BLaER1 treated with 17β-estradiol and CSF1 and Interleukin-3, amounts not matched to agents 10 nM and 100 nM (cell line): ENCODE measurements around the gene NEAT1.
"Not testable (repeated sequence)": the region's sequence is repeated elsewhere in the genome, so short reads cannot be mapped to it uniquely, and the experiment has no call there.

Experiments
- H3K27ac ChIP-seq, 11 experiments: shearing (Covaris generic); formaldehyde crosslinking; 2 replicates each; pipeline ENCODE4 v1.8.1; 2022
- H3K27me3 ChIP-seq, 11 experiments: shearing (Covaris generic); formaldehyde crosslinking; 2 replicates each; pipeline ENCODE4 v1.8.1; 2022
- H3K36me3 ChIP-seq, 11 experiments: shearing (Covaris generic); formaldehyde crosslinking; 2 replicates each; pipeline ENCODE4 v1.8.1; 2022
- H3K4me1 ChIP-seq, 10 experiments: shearing (Covaris generic); formaldehyde crosslinking; 2 replicates each; pipeline ENCODE4 v1.8.1; 2022
- H3K4me2 ChIP-seq, 11 experiments: shearing (Covaris generic); formaldehyde crosslinking; 2 replicates each; pipeline ENCODE4 v1.8.1; 2022
- H3K4me3 ChIP-seq, 10 experiments: shearing (Covaris generic); formaldehyde crosslinking; 2 replicates each; pipeline ENCODE4 v1.8.1; 2022
- H3K9ac ChIP-seq, 11 experiments: shearing (Covaris generic); formaldehyde crosslinking; 2 replicates each; pipeline ENCODE4 v1.8.1; 2022
- H3K9me3 ChIP-seq, 11 experiments: shearing (Covaris generic); formaldehyde crosslinking; replicated peaks in 1 of 11; 2 replicates each; pipeline ENCODE4 v1.8.1; 2022
- H4K20me1 ChIP-seq, 11 experiments: shearing (Covaris generic); formaldehyde crosslinking; 2 replicates each; pipeline ENCODE4 v1.8.1; 2022
- Cebpa-rat ChIP-seq, 11 experiments: shearing (Covaris generic); IDR thresholded peaks; 2 replicates each; pipeline ENCODE4 v1.8.1; 2022

Gene NEAT1

DNA sequence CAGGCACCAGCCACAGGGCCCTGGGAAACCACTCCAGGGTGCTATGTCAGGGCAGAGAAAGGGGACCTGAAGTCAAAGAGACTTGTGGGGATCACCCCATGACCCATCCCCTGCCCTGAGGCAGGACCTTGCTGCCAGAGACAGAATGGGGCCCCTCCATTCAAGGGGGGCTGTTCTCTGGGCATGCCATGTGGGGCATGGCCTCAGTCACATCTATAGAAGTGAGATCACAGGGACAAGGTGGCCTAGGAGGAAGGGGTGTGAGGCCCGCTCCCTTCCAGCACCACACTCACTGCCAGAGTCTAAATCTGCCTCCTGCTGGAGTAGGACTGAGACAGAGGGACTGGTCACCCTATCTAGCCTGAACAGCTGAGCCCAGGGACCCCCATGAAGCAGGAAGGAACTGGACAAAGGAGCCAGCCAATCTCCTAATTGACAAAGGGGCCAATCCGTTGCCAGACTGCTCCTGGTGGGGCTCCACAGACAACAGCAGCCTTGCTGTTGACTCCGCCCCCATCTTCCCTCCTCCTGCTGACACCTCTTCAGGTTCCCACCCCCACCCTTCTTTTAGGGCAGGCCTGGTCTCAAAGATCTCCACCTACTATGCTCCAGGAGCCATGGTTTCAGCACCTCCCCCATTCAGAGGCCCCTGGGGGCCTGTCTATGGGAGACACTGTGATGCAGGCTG is 26.0 kb downstream of the NEAT1 start:
- H3K4me1 ChIP-seq = peaks cover 16 to 65% (median 56%) of the 10 kb centered on the region in 10 experiments
- peak overlapping the region in 8 of 11 experiments; percentile 52 to 77 (median 66); a peak in 16 of 22 replicates for H3K4me2 ChIP-seq
- H3K9ac ChIP-seq = peak overlapping the region in 3 of 11 experiments; percentile 18 to 43 (median 23); a peak in 1 of 22 replicates
- H3K4me3 ChIP-seq = no peak overlapping the region
- TF ChIP-seq Cebpa-rat (IDR thresholded peaks at IDR 0.05) = no peak
- peaks cover 13 to 58% (median 31%) of the 10 kb centered on the region in 11 experiments; a peak in 17 of 22 replicates for H4K20me1 ChIP-seq
- peaks cover 0 to 15% (median 0%) of the 10 kb centered on the region in 11 experiments; a peak in 5 of 22 replicates for H3K9me3 ChIP-seq
- peaks cover 0 to 23% (median 0%) of the 10 kb centered on the region in 11 experiments; a peak in 5 of 22 replicates for H3K36me3 ChIP-seq
- H3K27me3 ChIP-seq = no peaks in the 10 kb centered on the region
- H3K27ac ChIP-seq = peak overlapping the region in 4 of 11 experiments; percentile 14 to 42 (median 22); a peak in 7 of 22 replicates

DNA sequence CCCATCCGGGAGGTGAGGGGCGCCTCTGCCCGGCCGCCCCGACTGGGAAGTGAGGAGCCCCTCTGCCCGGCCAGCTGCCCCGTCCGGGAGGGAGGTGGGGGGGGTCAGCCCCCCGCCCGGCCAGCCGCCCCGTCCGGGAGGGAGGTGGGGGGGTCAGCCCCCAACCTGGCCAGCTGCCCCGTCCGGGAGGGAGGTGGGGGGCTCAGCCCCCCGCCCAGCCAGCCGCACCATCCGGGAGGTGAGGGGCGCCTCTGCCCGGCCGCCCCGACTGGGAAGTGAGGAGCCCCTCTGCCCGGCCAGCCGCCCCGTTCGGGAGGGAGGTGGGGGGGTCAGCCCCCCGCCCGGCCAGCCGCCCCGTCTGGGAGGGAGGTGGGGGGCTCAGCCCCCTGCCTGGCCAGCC is 28.7 kb downstream of the NEAT1 start:
- not testable (repeated sequence) for H3K36me3 ChIP-seq, H3K4me2 ChIP-seq, H3K27ac ChIP-seq, H3K4me3 ChIP-seq, H3K9ac ChIP-seq, H3K27me3 ChIP-seq
- H3K4me1 ChIP-seq = peaks cover 37 to 60% (median 53%) of the 10 kb centered on the region in 10 experiments
- peaks cover 0 to 30% (median 4%) of the 10 kb centered on the region in 11 experiments; a peak in 12 of 22 replicates for H4K20me1 ChIP-seq
- H3K9me3 ChIP-seq = peaks cover 0 to 15% (median 0%) of the 10 kb centered on the region in 11 experiments; a peak in 5 of 22 replicates

DNA sequence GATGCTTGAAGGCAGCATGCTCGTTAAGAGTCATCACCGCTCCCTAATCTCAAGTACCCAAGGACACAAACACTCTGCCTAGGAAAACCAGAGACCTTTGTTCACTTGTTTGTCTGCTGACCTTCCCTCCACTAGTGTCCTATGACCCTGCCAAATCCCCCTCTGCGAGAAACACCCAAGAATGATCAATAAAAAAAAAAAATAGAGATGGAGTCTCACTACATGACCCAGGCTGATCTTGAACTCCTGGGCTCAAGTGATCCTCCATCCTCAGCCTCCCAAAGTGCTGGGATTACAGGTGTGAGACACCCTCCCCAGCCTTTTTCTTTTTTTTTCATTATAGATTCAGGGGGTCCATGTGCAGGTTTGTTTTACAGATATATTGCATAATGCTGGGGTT is 29.7 kb downstream of the NEAT1 start:
- peak overlapping the region in 3 of 11 experiments; percentile 57 to 97 (median 91); a peak in 3 of 22 replicates for H3K4me2 ChIP-seq
- not testable (repeated sequence) for H3K27ac ChIP-seq, H3K9ac ChIP-seq, H3K27me3 ChIP-seq, H3K4me3 ChIP-seq, H3K36me3 ChIP-seq
- peaks cover 0 to 15% (median 0%) of the 10 kb centered on the region in 11 experiments; a peak in 5 of 22 replicates for H3K9me3 ChIP-seq
- peaks cover 0 to 21% (median 0%) of the 10 kb centered on the region in 11 experiments; a peak in 5 of 22 replicates for H4K20me1 ChIP-seq
- peaks cover 42 to 64% (median 52%) of the 10 kb centered on the region in 10 experiments for H3K4me1 ChIP-seq

DNA sequence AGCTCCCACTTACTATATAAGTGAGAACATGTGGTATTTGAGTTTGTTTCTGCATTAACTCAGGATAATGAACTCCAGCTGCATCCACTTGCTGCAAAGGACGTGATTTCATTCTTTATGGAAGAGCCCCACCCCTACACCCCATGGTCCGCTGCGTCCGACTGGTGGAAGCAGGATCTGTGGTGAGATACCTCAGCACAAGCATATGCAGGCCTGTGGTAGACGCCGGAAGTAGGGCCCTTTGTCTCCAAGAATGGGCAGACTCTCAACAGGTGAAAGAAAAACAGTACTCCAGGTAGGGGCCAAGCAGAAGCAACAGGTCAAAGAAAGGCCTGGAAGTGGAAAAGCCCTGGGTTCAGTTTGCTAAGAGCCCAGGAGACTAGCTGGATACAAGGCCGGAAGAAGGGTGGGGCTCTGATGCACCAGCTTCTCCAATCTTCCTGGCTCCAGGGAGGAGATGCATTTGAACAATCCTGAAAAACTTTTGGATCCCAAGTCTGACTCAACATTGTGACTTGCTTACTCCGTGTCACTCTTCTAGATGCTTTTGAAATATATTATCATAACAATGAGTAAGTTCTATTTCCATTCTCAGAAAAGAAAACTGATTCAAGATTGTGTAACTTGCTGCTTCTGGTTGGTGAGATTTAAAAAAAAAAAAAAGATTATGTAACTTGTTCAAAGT is 30.4 kb downstream of the NEAT1 start:
- no peaks in the 10 kb centered on the region for H3K36me3 ChIP-seq

DNA sequence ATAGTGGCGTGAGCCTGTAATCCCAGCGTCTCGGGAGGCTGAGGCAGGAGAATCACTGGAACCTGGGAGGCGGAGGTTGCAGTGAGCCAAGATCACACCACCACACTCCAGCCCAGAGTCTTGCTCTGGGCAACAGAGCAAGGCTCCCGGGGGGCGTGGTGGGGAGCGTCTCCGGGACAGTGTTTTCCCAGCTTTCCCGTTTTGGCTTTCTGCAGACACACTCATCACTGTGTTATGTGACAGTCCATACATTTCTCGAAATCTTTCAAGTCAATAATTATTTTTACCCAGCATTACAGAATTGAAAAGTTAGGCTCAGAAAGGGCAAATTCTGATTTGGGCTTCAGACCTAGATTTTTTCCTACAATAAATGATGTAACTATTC is 31.7 kb downstream of the NEAT1 start:
- H4K20me1 ChIP-seq = peaks cover 0 to under 1% (median 0%) of the 10 kb centered on the region in 11 experiments; a peak in 1 of 22 replicates
- peaks cover 0 to 15% (median 0%) of the 10 kb centered on the region in 11 experiments; a peak in 5 of 22 replicates for H3K9me3 ChIP-seq
- no peaks in the 10 kb centered on the region for H3K27me3 ChIP-seq
- peak overlapping the region; percentile 66 to 82 (median 76); a peak in 20 of 22 replicates for H3K9ac ChIP-seq
- H3K4me2 ChIP-seq = peak overlapping the region; percentile 90 to 97 (median 92)
- H3K27ac ChIP-seq = peak overlapping the region in 9 of 11 experiments; percentile 59 to 82 (median 75); a peak in 14 of 22 replicates
- TF ChIP-seq Cebpa-rat (IDR thresholded peaks at IDR 0.05) = no peak
- H3K4me1 ChIP-seq = peaks cover 28 to 54% (median 41%) of the 10 kb centered on the region in 10 experiments
- peak overlapping the region; percentile 54 to 68 (median 60) for H3K4me3 ChIP-seq
- no peaks in the 10 kb centered on the region for H3K36me3 ChIP-seq

More for the DNA sequence above, 30.4 kb downstream of the NEAT1 start:
- no peaks in the 10 kb centered on the region for H3K27me3 ChIP-seq
- peak overlapping the region in 3 of 11 experiments; percentile 5 to 75 (median 51); a peak in 5 of 22 replicates for H3K27ac ChIP-seq
- peaks cover 41 to 67% (median 53%) of the 10 kb centered on the region in 10 experiments for H3K4me1 ChIP-seq
- peak overlapping the region in 4 of 11 experiments; percentile 57 to 97 (median 90); a peak in 8 of 22 replicates for H3K4me2 ChIP-seq
- H3K4me3 ChIP-seq = no peak overlapping the region
- peaks cover 0 to 14% (median 0%) of the 10 kb centered on the region in 11 experiments; a peak in 4 of 22 replicates for H4K20me1 ChIP-seq
- H3K9me3 ChIP-seq = peaks cover 0 to 15% (median 0%) of the 10 kb centered on the region in 11 experiments; a peak in 5 of 22 replicates
- H3K9ac ChIP-seq = 0 out of 22 replicates have a peak overlapping the region, but pooled peaks of 1 of the 11 experiments have one; percentile 10
- no peak for TF ChIP-seq Cebpa-rat (IDR thresholded peaks at IDR 0.05)

DNA sequence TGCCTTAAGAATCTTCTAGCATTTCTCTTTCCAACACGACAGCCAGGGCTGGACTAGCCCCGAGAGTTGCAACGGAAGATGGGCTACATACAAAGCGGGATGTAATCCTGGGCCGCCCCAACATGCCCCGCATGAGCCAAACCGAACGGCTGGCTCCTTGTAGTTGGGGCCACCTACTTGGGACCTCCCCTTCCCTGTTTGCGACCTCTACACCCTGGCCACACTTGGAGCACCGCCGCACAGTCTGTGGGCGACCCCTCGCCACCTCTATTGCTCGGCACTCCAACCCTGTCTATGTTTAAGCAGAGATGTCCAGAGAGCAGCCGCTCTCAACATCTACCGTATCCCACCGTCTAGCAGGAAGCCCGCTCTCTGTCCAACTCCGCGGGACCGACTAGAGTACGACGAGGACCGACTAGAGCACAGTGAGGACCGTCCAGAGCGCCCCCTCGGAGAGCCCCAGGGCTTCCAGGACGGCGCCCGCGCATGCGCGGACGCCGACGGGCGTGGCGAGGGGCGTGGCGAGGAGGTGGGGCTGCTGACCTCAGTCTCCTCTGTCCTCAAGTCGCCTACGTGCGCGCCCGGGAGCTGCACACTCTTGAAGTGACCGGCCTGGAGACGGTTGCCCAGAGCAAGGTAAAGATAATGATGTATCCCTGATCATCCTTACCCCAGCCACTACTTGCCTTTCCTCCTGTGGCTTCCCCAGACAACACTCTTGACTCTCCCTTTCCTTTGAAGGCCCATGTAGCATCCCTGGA is 32.3 kb downstream of the NEAT1 start:
- Histone ChIP-seq H3K4me2 (peak overlapping the region; percentile 90 to 97 (median 92)), H3K9ac (peak overlapping the region; percentile 66 to 82 (median 76)), H3K9me3 (peaks cover 0 to 9% (median 0%) of the 10 kb centered on the region in 11 experiments; a peak in 5 of 22 replicates), H3K27ac (peak overlapping the region; percentile 48 to 82 (median 73); a peak in 21 of 22 replicates), H3K36me3 (no peaks in the 10 kb centered on the region; a peak in 1 of 22 replicates), H4K20me1 (no peaks in the 10 kb centered on the region), H3K4me1 (peaks cover 24 to 55% (median 38%) of the 10 kb centered on the region in 10 experiments), H3K4me3 (peak overlapping the region; percentile 54 to 68 (median 60)), H3K27me3 (no peaks in the 10 kb centered on the region)
- no peak for TF ChIP-seq Cebpa-rat (IDR thresholded peaks at IDR 0.05)

DNA sequence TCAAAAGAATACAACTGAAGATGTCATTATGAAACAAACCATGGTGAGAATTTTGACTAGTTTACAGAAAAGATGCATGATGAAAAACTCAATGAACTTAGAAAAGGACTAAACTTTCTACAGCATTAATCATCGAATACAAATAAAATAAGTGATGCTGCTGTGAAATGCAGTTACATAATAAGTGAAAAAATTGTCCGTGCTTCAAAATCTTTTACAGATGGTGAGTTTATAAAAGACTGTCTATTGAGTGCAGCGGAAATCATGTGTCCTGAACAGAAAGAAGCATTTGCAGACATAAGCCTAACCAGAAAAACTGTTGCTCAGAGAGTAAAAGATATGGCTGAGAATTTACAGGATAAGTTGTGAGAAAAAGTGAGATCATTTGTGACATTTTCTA is 33.8 kb downstream of the NEAT1 start:
- no peak for TF ChIP-seq Cebpa-rat (IDR thresholded peaks at IDR 0.05)
- H3K4me3 ChIP-seq = no peak overlapping the region
- no peaks in the 10 kb centered on the region; a peak in 1 of 22 replicates for H3K36me3 ChIP-seq
- H3K9ac ChIP-seq = no peak overlapping the region
- H4K20me1 ChIP-seq = no peaks in the 10 kb centered on the region
- H3K27ac ChIP-seq = no peak overlapping the region
- no peaks in the 10 kb centered on the region for H3K27me3 ChIP-seq
- peaks cover 24 to 57% (median 37%) of the 10 kb centered on the region in 10 experiments for H3K4me1 ChIP-seq
- peak overlapping the region in 8 of 11 experiments; percentile 24 to 97 (median 92); a peak in 12 of 22 replicates for H3K4me2 ChIP-seq
- H3K9me3 ChIP-seq = no peaks in the 10 kb centered on the region

DNA sequence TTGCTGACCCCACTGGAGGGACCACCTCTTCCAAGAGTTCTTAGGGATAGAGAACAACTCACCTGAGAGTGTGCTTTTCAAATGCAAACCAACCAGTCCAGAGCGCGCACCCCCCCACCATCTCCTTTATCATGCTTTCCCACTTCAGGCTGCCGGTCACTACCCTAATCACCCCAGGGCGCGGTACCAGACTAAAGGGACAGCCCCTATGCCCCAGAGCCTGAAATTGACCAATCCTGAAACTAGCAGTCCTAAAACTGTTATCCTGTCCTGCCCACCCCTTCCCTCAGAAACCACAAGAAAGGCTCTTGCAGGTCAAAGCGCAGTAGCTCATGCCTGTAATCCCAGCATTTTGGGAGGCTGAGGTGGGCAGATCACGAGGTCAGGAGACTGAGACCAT is 37.0 kb downstream of the NEAT1 start:
- peak overlapping the region in 1 of 11 experiments; percentile 10; a peak in 1 of 22 replicates for H3K4me2 ChIP-seq
- H3K36me3 ChIP-seq = no peaks in the 10 kb centered on the region; a peak in 1 of 22 replicates
- H3K9ac ChIP-seq = no peak overlapping the region

DNA sequence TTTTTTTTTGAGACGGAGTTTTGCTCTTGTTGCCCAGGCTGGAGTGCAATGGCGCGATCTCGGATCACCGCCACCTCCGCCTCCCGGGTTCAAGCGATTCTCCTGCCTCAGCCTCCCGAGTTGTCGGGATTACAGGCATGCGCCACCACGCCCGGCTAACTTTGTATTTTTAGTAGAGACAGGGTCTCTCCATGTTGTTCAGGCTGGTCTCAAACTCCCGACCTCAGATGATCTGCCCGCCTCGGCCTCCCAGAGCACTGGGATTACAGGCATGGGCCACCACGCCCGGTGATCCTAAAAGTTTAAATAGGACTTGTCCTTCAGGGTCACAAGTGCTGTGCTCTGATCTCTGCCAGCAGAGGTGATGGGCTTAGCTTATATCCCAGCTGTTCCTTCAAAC is 42.9 kb downstream of the NEAT1 start:
- H3K27me3 ChIP-seq, H3K9ac ChIP-seq, H3K36me3 ChIP-seq, H3K4me3 ChIP-seq, H3K27ac ChIP-seq, H4K20me1 ChIP-seq, H3K4me2 ChIP-seq, H3K9me3 ChIP-seq: not testable (repeated sequence)
- peaks cover 10 to 13% (median 11%) of the 10 kb centered on the region in 10 experiments for H3K4me1 ChIP-seq

More for the DNA sequence above, 37.0 kb downstream of the NEAT1 start:
- no peak overlapping the region for H3K4me3 ChIP-seq
- no peaks in the 10 kb centered on the region for H4K20me1 ChIP-seq
- no peaks in the 10 kb centered on the region for H3K27me3 ChIP-seq
- H3K4me1 ChIP-seq = peaks cover 20 to 33% (median 31%) of the 10 kb centered on the region in 10 experiments
- H3K27ac ChIP-seq = no peak overlapping the region
- no peaks in the 10 kb centered on the region for H3K9me3 ChIP-seq
- no peak for TF ChIP-seq Cebpa-rat (IDR thresholded peaks at IDR 0.05)

DNA sequence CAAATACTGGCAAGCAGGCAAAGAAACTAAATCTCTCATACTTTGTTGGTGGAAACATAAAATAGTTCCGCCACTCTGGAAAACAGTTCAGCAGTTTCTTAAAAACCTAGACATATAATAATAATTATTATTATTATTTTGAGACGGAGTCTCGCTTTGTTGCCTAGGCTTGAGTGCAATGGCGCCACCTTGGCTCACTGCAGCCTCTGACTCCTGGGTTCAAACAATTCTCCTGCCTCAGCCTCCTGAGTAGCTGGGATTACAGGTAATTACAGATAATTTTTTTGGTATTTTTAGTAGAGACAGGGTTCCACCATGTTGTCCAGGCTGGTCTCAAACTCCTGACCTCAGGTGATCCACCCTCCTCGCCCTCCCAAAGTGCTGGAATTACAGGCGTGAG is 44.7 kb downstream of the NEAT1 start:
- not testable (repeated sequence) for H3K27me3 ChIP-seq, H3K4me2 ChIP-seq, H3K9me3 ChIP-seq, H4K20me1 ChIP-seq, H3K36me3 ChIP-seq, H3K4me3 ChIP-seq, H3K9ac ChIP-seq, H3K27ac ChIP-seq
- H3K4me1 ChIP-seq = peaks cover 27 to 31% (median 29%) of the 10 kb centered on the region in 10 experiments
